Measurements from ENCODE around the gene TTF1. TPM values are rescaled to one million over a fixed set of nuclear protein-coding genes. Genes with fewer than 3 reads are reported as not detected.
A peak's percentile ranks its signal among the peaks of the same experiment; 100 is the strongest.

The TTF1 gene
- total RNA-seq, 2 donors from 2014 or later, result 14.9 to 17.3 TPM

DNA sequence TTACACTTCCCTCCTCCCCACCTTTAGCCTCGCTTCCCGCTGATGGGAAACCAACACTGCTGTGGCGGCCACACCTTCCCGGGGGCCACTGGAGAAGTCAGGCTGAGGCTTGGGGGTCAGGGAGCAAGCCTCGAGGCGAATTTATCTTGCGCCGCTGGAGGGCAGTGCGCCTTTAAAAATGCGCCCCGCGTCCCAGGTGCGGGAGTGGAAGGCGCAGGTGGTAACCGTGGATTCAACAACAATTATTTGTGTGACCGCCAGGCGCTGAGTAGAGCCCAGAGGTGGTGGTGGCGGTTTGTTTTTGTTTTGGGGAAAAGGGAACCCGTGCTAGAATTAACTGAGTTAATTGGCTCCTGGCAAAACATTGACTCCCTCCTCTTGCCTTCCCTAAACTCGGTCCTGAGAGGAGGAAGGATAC is 4.5 kb upstream of the TTF1 start:
- TF ChIP-seq CTCF (IDR thresholded peaks at IDR 0.05), result peak; percentile 25 to 71
- no peaks in the 10 kb centered on the region for H3K36me3 ChIP-seq
- H3K27me3 ChIP-seq, result peaks cover 0 to 8% of the 10 kb centered on the region in 2 donors
- peak overlapping the region; percentile 51 to 57 for H3K4me3 ChIP-seq
- H3K4me1 ChIP-seq, result peaks cover 0 to 44% of the 10 kb centered on the region in 2 donors
- no peaks in the 10 kb centered on the region for H3K9me3 ChIP-seq
- no peak for DNase-seq (ENCODE audit: low spot score)
- H3K27ac ChIP-seq, result peak overlapping the region in 1 of 2 donors; percentile 23

DNA sequence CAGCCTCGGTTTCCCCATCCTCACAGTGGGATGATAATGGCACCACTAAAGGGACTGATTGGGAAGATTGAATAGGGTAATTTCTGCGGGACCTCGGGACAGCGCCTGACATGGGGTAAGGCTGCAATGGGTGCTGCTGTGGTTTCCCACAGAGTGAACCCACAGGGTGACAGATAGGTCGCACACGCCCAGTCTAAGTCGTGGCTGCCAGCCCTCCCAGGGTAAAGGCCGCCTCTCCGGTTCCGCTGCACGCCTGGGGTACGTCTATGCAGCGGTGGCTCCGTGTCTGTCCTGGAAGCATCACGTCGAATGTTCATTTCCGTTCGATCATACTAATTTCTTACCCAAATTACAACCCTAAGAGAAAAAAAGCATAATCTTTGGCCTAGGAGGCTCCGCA is 4.0 kb upstream of the TTF1 start:
- no peak for DNase-seq (ENCODE audit: low spot score)
- Histone ChIP-seq H3K27me3 (peaks cover 0 to 8% of the 10 kb centered on the region in 2 donors), H3K4me1 (peaks cover 0 to 48% of the 10 kb centered on the region in 2 donors), H3K36me3 (no peaks in the 10 kb centered on the region), H3K4me3 (peak overlapping the region; percentile 51 to 57), H3K27ac (peak overlapping the region; percentile 77 to 88), H3K9me3 (no peaks in the 10 kb centered on the region)
- TF ChIP-seq CTCF (IDR thresholded peaks at IDR 0.05), result no peak

GRCh38 chr9:132409828-132410528 is 3.3 kb upstream of the TTF1 start, which contains the start of gene CFAP77:
Gene CFAP77, plus strand, starts transcription at chr9:132410211. Its CDS starts 61 bp downstream, at chr9:132410272.
- H3K27ac ChIP-seq, result peak within 1 kb of the TSS; percentile 77 to 88
- H3K4me3 ChIP-seq, result peak within 1 kb of the TSS; percentile 51 to 57
- peaks cover 0 to 55% of the 10 kb centered on the region in 2 donors for H3K4me1 ChIP-seq
- H3K27me3 ChIP-seq, result peaks cover 0 to 8% of the 10 kb centered on the region in 2 donors
- H3K36me3 ChIP-seq, result no peaks in the 10 kb centered on the region
- no peak for TF ChIP-seq CTCF (IDR thresholded peaks at IDR 0.05)
- no peak for DNase-seq (ENCODE audit: low spot score)
- no peaks in the 10 kb centered on the region for H3K9me3 ChIP-seq

DNA sequence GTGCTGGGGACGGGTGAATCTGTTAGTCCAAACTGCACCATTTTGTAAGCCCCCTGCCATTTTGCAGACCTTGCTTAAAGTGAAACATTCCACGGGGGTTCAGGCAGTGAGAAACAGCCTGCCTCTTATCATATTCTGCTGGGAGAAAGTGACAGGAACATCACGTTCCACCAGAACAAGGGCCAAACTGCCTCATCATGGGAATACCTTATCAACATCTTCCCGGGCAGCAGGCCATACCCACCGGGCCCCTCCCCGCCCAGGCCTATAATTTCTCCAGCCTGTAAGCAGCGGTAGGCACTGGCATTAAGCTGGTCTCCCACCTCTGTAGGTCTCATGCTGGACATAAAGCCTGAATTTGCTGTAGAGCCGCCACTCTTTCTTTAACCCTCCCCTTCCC is 1.9 kb upstream of the TTF1 start:
- Histone ChIP-seq H3K27ac (peak overlapping the region; percentile 77 to 88), H3K27me3 (peaks cover 0 to 8% of the 10 kb centered on the region in 2 donors), H3K9me3 (no peaks in the 10 kb centered on the region), H3K36me3 (no peaks in the 10 kb centered on the region), H3K4me3 (no peak overlapping the region), H3K4me1 (peaks cover 0 to 55% of the 10 kb centered on the region in 2 donors)
- peak; percentile 69 for DNase-seq (ENCODE audit: low spot score)
- no peak for TF ChIP-seq CTCF (IDR thresholded peaks at IDR 0.05)

DNA sequence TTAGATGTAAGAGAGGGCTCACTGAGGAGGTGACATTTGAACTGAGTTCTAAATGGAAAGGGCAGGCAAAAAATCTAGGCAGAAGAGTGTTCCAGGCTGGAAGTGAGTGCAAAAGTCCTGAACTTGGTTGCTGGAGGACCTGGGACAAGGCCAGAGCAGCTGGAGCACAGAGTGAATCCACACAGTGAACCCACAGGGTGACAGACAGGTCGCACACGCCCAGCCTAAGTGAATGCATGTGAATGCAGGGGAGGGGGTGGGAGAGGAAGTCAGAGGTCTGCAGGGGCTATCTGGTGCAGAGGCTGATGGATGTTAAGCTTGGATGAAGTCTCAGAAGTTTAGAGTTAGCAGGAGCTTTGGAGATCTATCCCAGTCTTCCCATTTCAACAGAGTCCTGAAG is 556 bp upstream of the TTF1 start:
- no peak for TF ChIP-seq CTCF (IDR thresholded peaks at IDR 0.05)
- Histone ChIP-seq H3K36me3 (peaks cover 5% of the 10 kb centered on the region), H3K9me3 (no peaks in the 10 kb centered on the region), H3K27ac (peak overlapping the region; percentile 69 to 88), H3K27me3 (peaks cover 0 to 8% of the 10 kb centered on the region in 2 donors), H3K4me3 (peak overlapping the region in 1 of 2 donors; percentile 82), H3K4me1 (peaks cover 0 to 55% of the 10 kb centered on the region in 2 donors)
- no peak for DNase-seq (ENCODE audit: low spot score)

Measured in right atrium auricular region (tissue), 2 donors.